Stimulated activated CD4-positive, alpha-beta T cell treated with anti-CD3 and anti-CD28 coated beads, Interleukin-1b, Interleukin-23, amount 100 ng/mL, for 24 hours (primary cell): ENCODE measurements around the gene WDR7.

ENCODE experiments used
- DNase-seq, 4 experiments: peaks; one replicate each; pipeline ENCODE4 v3.0.0-alpha.2; 2020; ENCODE audit warnings: low read depth in 4 of 4, low spot score in 1 of 4

The WDR7 gene

GRCh38 chr18:57073501-57074187, 422.5 kb downstream of the WDR7 start:
- no peak for DNase-seq

- no peak for DNase-seq
Observed at GRCh38 chr18:57075716-57076400, 424.7 kb downstream of the WDR7 start.

- DNase-seq = no peak
Observed at GRCh38 chr18:57077005-57077765, 426.0 kb downstream of the WDR7 start.

GRCh38 chr18:57077786-57078552, 426.8 kb downstream of the WDR7 start:
- DNase-seq = no peak

GRCh38 chr18:57078614-57079013, 427.5 kb downstream of the WDR7 start:
- DNase-seq = no peak

GRCh38 chr18:57080479-57080878, 429.3 kb downstream of the WDR7 start:
- no peak for DNase-seq

- no peak for DNase-seq
Observed at GRCh38 chr18:57081899-57082298, 430.7 kb downstream of the WDR7 start.

- DNase-seq = no peak
Observed at GRCh38 chr18:57083485-57083884, 432.3 kb downstream of the WDR7 start.

- DNase-seq = no peak
Observed at GRCh38 chr18:57084331-57085271, 433.4 kb downstream of the WDR7 start.

GRCh38 chr18:57085371-57085770, 434.2 kb downstream of the WDR7 start:
- no peak for DNase-seq

GRCh38 chr18:57086163-57086562, 435.0 kb downstream of the WDR7 start:
- no peak for DNase-seq
